ENCODE measurements around the gene ZC3H10.
"Not testable (repeated sequence)": the region's sequence is repeated elsewhere in the genome, so short reads cannot be mapped to it uniquely, and the experiment has no call there.

ZC3H10 gene

DNA sequence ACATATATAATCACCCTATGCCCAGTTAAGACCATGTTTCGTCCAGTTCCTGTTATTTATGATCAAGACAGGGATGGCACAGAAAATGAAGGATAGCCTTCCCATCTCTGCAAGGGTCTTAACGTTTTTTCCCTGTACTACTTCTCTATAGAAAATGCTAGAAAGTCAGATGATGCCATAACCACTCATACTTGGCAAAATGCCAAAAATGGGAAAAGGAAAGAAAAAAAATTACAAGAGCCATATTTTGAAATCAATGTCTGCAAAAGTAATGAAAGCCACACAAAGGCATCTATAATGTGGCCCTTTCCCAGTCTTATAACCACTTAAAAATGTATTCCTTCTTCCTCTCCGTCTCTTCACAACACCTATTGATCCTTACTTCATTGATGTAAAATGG lies 32.5 kb downstream of the ZC3H10 start:
- in situ Hi-C loops (cut with MboI; ENCODE audit: low pct_unique_long_range_greater_than_20kb, low sequenced_read_pairs): no loop called here

DNA sequence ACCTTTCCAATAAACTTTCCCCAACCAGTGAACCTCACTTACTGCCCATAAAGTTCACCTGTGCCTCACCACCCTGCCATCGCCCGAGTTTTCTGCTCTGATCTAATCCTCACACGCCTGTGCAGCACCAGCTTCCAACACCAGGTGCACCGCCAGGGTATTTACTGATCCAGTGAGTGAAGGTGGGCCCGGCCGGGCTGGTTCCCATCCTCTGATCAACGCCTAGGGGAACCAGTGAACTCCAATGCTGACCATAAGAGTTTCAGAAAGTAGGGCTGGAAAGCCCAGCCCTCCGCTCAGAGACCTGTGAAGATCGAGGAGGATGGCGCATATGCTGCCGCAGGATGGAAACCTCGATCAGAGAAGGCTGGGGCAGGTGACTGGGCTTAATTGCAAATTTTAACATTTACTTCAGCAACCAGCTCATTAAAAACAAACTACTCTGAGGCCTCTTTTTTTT lies 33.6 kb downstream of the ZC3H10 start:
- in situ Hi-C loops (cut with MboI; ENCODE audit: low pct_unique_long_range_greater_than_20kb, low sequenced_read_pairs): no loop called here
- no peak for DNase-seq

More for the DNA sequence above, 32.5 kb downstream of the ZC3H10 start:
- peak; percentile 45 for DNase-seq

DNA sequence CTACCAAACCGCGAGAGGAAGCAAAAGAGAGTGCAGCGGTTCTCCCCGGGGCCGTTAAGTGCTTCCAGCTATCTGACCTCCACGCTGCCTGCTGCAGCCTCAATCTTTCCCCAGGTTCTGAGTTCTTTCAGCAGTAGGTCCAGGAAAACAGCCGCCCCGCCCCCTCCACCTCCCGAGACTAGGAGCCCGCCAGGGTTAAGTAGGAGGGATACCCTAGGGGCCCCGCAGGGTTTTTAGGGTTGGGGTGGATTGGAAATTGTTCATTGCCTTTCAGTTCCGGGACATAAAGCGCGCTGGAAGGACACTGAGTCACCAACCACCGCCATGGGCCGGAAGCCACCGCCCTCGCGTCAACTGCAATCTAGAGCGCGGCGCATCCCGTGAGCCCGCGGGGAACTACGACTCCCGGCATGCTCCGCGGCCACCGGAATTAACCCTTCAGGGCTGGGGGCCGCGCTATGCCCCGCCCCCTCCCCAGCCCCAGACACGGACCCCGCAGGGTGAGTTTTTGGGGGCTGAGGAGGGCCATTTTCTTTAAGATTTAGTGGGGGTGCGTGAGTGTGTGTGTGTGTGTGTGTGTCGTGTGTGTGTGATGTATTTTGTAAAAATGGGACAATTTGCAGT lies 34.2 kb downstream of the ZC3H10 start, which contains the start of gene MYL6B:
Gene MYL6B (plus strand): TSS at position 456 of the 624 bp plus-strand sequence. CDS start 1,332 bp downstream, outside the sequence.
- in situ Hi-C loops (cut with MboI; ENCODE audit: low pct_unique_long_range_greater_than_20kb, low sequenced_read_pairs): no loop called here
- DNase-seq: peak; percentile 89

DNA sequence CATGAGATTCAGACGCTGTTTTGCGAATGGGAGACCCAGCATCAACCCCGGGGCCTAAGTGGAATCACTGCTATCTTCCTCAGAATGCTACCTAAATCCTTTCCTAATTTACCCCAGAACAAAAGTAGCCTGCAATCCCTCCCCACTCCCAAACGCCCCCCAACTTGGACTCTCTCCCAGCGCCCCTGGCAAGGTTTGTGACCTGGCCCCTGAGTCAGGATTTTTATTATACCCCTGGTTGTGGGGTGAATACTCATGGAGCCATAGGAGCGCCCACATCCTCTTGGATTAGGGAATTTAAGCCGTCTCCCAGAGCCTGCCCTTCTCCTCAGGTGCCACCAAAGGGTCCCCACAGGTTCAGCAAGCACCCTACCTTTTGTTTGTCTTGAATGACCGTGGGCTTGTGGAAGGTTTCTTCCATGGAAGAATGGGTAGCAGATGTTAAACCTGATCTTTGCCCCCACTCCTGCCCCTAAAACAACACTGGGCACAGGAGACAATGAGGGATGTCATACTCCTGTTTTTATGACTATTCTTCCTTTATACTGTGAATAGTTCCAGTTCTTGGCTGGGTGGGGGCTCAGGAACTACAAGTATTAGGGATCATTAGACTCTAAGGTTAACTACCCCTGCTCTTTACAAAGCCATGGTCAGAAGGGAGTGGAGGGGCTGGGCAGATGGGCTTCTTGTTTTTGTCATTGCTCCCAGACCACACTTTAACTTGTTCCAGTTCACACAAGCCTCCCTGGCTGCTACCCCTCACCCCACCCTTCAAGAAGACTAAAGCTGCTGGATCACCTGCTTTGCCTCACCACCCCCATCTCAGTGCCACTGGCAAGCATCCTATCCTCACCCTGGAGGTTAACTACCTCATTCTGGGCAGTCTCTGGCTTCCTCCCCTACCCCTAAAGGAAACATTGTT lies 35.0 kb downstream of the ZC3H10 start:
- no peak for DNase-seq
- in situ Hi-C loops (cut with MboI; ENCODE audit: low pct_unique_long_range_greater_than_20kb, low sequenced_read_pairs): no loop called here

DNA sequence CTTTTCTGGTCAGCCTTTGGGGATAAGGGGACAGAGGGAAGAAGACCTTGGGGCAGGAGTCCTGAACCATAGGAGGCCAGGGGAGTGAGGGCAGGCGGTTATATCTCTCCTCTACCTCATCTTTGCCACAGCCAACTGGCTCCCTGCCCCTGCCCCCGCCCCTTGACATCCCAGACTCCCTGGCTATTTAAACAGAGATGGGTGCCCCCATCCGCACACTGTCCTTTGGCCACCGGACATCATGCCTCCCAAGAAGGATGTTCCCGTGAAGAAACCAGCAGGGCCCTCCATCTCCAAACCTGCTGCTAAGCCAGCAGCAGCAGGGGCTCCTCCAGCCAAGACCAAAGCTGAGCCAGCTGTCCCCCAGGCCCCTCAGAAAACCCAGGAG lies 35.6 kb downstream of the ZC3H10 start:
- in situ Hi-C loops (cut with MboI; ENCODE audit: low pct_unique_long_range_greater_than_20kb, low sequenced_read_pairs): no loop called here
- DNase-seq: no peak

DNA sequence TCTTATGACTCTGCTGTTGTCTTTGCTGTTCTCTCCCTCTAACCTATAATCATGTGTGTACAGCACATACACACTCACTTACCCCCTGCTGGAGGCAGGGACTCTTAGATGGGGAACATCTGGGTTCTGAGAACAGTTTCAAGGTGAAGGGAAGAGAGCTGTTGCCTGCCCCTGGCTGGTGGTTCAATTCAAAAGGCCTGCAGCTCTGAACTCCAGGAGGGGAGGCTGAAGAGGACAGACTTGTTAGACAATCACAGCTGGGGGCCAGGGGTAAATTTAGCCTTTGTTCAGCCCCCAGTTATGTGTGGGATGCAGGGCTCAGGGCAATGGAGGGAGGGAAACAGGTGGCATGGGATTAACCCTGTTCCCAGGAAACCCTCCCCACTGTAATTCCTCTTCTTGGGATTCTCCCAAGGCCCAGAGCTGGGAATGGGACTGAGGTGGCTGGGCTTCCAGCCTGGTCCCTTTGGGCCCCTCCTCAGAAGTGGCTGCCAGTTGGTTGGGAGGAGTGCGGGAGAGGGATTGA lies 36.2 kb downstream of the ZC3H10 start:
- in situ Hi-C loops (cut with MboI; ENCODE audit: low pct_unique_long_range_greater_than_20kb, low sequenced_read_pairs): no loop called here
- DNase-seq: no peak

DNA sequence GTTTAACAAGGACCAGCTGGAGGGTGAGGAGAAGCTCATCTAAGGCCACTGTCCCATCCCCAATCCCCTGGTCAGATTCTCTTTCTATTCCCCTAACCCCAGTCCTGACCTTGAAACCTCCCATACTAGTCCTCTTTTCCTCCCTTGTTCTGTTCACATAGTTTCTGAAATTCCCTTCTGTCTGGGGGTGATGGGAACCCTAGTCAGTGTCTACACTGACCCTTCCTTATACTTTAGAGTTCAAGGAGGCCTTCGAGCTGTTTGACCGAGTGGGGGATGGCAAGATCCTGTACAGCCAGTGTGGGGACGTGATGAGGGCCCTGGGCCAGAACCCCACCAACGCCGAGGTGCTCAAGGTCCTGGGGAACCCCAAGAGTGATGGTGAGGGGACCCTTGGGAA lies 36.8 kb downstream of the ZC3H10 start:
- DNase-seq: no peak
- in situ Hi-C loops (cut with MboI; ENCODE audit: low pct_unique_long_range_greater_than_20kb, low sequenced_read_pairs): no loop called here

DNA sequence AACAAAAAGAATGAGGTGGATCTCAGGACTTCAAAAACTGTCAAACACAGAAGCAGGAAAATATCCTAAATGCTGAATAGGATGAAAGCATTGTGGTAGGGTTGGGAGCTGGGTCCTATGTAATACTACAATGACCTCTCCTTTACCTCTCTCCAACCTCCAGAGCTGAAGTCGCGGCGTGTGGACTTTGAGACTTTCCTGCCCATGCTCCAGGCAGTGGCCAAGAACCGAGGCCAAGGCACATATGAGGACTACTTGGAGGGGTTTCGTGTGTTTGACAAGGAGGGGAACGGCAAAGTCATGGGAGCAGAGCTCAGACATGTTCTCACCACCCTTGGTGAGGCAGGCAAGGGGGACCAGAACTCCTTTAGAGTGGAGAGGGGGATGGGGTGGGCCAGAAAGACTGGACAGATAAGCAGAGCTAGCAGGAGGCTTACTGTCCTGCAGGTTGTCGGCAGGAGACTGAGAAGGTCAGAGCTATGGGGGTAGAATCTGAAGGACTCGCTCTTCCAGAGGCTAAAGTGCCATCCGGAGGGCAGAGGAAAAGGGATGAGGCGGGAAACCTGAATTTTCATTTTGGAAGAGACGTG lies 37.3 kb downstream of the ZC3H10 start:
- no peak for DNase-seq
- in situ Hi-C loops (cut with MboI; ENCODE audit: low pct_unique_long_range_greater_than_20kb, low sequenced_read_pairs): no loop called here

DNA sequence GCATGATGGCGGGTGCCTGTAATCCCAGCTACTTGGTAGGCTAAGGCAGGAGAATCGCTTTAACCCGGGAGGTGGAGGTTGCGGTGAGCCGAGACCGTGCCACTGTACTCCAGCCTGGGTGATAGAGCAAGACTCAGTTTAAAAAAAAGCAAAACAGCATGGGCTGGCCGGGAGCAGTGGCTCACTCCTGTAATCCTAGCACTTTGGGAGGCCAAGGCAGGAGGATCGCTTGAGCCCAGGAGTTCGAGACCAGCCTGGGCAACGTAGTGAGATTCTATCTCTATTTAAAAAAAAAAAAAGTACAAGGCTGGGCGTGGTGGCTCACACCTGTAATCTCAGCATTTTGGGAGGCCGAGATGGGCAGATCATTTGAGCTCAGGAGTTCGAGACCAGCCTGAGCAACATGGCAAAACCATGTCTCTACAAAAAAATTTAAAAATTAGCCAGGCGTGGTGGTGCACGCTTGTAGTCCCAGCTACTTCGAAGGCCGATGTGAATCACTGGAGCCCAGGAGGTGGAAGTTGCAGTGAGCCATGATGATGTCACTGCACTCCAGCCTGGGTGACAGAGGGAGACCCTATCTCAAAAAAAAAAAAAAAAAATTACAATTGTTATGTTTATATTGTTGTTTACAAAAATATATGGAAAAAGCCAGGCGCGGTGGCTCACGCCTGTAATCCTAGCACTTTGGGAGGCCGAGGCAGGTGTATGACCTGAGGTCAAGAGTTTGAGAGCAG lies 38.6 kb downstream of the ZC3H10 start:
- in situ Hi-C loops (cut with MboI; ENCODE audit: low pct_unique_long_range_greater_than_20kb, low sequenced_read_pairs); DNase-seq: not testable (repeated sequence)

DNA sequence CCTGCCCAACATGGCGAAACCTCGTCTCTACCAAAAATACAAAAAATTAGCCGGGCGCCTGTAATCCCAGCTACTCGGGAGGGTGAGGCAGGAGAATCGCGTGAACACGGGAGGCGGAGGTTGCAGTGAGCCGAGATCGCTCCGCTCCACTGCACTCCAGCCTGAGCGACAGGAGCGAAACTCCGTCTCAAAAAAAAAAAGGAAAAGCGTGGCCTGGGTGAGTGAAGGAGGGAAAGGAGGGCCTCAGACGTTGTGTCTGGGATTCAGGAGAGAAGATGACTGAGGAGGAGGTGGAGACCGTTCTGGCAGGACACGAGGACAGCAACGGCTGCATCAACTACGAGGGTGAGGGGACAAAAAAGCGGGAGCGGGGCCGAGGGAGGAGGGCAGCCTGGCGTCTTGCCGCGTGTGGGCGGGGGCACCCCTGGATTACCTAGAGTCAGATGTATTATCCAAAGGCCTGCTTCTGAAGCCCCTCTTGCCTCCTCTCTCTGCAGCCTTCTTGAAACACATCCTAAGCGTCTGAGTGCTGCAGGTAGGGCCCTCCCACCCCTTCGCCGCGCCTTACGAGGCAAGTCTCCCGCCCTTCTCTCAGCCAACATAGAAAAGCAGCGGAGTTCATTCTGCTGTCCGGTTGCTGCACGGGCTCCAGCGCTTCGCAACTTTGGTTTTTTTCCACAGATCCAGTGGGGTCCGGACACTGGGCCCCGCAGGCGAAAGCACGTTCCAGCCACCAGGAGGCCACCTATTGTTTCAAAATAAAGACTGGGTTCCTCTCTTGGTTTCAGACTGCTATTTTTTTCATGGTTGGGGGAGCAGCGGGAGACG lies 39.3 kb downstream of the ZC3H10 start:
- in situ Hi-C loops (cut with MboI; ENCODE audit: low pct_unique_long_range_greater_than_20kb, low sequenced_read_pairs): no loop called here
- DNase-seq: peak; percentile 86

DNA sequence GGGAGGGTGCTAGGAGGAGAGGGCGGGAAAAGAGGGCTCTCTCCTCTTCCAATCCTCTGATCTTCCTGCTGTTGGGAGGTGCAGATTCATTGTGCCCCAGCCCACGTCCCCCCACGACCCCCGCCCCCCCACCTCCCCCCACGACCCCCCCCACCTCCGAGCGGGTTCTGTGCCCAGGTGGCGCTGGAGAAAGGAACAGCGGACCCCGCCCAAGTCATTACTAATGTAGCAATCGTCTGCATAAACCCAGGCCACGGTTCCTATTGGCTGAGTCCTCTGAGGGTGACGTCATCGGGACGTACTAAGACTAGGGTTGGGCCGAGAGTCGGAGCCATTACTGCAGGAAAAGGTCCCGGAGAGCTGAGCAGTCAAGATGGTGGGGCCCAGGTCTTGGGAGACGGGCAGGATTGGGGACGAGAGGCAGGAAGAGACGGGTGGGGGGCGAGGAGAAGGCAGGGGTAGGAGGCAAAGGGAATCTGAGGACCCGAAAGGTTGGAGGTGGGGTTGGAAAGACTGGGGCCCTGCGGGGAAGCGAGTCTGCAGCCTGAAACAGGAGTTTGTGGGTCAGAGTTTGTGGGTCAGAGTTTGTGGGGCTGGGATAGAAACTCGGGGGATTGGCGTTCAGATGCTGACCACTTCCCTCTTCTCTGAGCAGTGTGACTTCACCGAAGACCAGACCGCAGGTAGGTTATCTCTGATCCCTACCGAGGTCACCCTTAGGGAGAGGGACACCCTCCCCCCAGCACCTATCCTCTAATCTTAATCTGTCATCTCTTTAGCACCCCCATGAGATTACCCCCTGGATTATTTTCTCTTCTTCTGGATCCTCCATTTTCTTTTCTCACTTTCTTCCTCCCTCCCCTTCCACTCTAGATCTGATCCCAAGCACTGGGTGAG lies 40.2 kb downstream of the ZC3H10 start, which contains the start of gene MYL6:
Gene MYL6 (plus strand): TSS at position 331 of the 897 bp plus-strand sequence. CDS start 43 bp downstream, at position 374.
- in situ Hi-C loops (cut with MboI; ENCODE audit: low pct_unique_long_range_greater_than_20kb, low sequenced_read_pairs): no loop called here
- DNase-seq: peak; percentile 91

DNA sequence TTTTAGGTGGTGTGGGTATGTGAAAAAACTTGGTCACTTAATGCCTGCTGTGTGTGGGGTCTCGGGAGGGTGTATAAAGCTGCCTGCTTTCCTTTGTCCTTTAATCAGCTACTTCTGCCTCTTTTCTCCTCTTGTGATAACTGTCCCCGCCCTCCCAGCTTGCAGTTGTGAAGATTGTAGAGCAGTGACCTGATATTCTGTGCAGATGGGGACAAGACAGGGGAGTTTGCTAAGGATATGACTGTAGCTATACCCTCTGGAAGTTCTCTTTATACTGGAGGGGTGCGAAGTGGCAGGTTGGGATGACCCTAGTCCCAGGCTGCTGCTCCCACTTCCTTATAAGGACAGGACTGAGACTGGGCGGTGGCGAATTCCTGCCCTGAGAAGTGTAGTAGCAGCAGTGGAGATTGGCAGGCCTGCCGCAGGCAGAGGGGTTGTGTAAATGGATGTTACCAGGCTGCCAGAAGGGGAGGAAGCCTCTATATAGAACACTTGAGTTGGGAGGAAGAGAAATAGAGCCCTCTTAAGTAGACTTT lies 40.9 kb downstream of the ZC3H10 start:
- DNase-seq: peak; percentile 64
- in situ Hi-C loops (cut with MboI; ENCODE audit: low pct_unique_long_range_greater_than_20kb, low sequenced_read_pairs): no loop called here

DNA sequence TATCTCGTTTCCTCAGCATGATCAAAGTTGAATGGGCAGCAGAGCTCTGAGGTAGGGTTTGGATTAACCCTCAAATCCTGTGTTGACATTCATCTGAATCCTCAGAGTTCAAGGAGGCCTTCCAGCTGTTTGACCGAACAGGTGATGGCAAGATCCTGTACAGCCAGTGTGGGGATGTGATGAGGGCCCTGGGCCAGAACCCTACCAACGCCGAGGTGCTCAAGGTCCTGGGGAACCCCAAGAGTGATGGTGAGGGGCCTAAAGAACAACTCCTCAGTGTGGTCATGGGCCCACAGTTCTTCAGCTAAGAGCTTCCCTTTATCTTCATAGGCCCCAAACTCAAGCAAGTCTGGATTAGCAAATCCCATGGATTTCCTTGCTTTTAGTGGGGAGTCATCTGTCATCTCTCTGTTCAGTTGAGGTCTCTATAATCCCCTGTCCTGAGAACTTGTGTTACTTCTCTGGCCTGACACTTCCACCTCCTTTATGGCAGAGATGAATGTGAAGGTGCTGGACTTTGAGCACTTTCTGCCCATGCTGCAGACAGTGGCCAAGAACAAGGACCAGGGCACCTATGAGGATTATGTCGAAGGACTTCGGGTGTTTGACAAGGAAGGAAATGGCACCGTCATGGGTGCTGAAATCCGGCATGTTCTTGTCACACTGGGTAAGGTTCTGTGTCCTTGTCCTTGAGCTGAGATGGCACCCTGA lies 41.6 kb downstream of the ZC3H10 start:
- in situ Hi-C loops (cut with MboI; ENCODE audit: low pct_unique_long_range_greater_than_20kb, low sequenced_read_pairs): no loop called here
- DNase-seq: no peak

DNA sequence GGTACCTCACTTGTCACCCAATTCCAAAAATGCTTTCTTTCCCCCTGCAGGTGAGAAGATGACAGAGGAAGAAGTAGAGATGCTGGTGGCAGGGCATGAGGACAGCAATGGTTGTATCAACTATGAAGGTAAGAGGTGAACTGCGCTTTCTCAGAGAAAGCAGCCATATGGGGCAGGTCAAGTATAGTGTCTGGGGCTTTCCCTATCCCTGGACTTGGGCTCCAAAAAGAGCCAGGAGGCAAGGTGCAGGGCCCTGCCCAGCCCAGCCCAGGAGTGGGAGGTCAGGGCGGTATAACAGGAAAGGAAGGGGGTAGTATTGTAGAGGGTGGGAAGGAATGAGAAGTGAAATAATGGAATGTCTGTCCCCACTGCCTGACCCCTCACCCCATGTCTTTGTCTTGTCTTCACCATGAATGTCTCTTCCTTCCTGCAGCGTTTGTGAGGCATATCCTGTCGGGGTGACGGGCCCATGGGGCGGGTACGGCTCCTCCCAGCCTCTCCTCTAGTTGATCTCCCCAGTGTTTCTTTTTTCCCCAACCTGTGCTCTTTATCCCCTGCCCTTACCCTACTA lies 42.2 kb downstream of the ZC3H10 start:
- DNase-seq: peak; percentile 16
- in situ Hi-C loops (cut with MboI; ENCODE audit: low pct_unique_long_range_greater_than_20kb, low sequenced_read_pairs): no loop called here

DNA sequence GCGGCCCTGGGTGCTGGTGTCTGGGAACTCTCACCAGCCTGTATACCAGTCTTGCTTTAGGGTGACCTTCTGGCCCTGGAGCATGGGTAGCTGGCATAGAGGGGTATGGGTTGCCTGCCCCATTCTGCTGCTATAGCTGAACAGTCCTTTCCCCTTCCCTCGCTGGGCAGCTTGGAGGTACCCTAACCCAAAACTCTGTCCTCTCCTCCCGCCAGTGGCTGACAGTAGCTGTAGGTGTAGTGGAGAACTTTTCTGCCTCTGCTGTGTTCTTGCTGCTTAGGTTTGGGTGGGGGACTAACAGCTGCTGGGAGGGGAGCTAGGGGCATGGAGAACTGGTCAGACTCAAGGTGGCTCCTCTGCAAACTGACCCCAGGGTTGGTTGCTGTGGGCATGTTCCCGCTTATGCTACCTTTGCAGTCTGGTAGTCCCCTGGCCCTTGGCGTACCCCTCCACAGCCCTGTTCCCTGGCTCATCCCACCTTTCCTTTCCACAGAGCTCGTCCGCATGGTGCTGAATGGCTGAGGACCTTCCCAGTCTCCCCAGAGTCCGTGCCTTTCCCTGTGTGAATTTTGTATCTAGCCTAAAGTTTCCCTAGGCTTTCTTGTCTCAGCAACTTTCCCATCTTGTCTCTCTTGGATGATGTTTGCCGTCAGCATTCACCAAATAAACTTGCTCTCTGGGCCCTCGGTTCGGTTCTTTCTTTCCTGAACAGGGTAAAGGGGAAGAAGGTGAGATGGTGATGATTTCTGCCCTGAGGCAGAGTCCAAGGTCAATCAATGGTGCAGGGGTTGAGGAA lies 43.0 kb downstream of the ZC3H10 start:
- no peak for DNase-seq
- in situ Hi-C loops (cut with MboI; ENCODE audit: low pct_unique_long_range_greater_than_20kb, low sequenced_read_pairs): no loop called here
